HG03280 (cell line): ENCODE data around the gene GADD45B.
"Not testable (repeated sequence)": the region's sequence is repeated elsewhere in the genome, so short reads cannot be mapped to it uniquely, and the experiment has no call there.

Source experiments
- ATAC-seq: cut with Tn5 transposase; IDR thresholded peaks from one replicate; pipeline ENCODE4 v1.9.1; 2021; ENCODE audit warnings: mild to moderate bottlenecking, moderate library complexity; ENCODE audit not compliant: unreplicated experiment

GADD45B gene

DNA sequence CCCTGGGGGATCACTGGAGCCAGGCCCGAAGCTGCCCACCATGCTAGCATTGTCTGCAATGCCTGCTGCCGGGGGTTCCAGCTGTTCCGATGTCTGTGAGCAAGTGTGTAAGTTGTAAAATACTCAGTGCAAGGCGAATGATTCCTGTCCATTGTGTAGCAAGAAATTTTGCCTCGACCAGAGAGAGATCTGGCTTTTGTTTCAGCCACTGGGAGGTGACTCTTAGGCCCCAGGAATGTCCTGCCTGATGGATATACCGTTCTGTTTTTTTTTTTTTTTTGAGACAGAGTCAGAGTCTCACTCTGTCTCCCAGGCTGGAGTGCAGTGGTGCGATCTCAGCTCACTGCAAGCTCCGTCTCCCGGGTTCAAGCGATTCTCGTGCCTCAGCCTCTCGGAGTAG, 7.3 kb upstream of the GADD45B start:
- no peak for ATAC-seq

- no peak for ATAC-seq
Observed at GRCh38 chr19:2469102-2469914, 6.6 kb upstream of the GADD45B start.

- not testable (repeated sequence) for ATAC-seq
Observed at GRCh38 chr19:2469915-2470200, 6.1 kb upstream of the GADD45B start.

- peak; percentile 34 for ATAC-seq
Observed at GRCh38 chr19:2474232-2475017, 1.5 kb upstream of the GADD45B start.

GRCh38 chr19:2475018-2475701, 767 bp upstream of the GADD45B start:
- no peak for ATAC-seq

GRCh38 chr19:2476451-2477140, 669 bp downstream of the GADD45B start:
- ATAC-seq = no peak

DNA sequence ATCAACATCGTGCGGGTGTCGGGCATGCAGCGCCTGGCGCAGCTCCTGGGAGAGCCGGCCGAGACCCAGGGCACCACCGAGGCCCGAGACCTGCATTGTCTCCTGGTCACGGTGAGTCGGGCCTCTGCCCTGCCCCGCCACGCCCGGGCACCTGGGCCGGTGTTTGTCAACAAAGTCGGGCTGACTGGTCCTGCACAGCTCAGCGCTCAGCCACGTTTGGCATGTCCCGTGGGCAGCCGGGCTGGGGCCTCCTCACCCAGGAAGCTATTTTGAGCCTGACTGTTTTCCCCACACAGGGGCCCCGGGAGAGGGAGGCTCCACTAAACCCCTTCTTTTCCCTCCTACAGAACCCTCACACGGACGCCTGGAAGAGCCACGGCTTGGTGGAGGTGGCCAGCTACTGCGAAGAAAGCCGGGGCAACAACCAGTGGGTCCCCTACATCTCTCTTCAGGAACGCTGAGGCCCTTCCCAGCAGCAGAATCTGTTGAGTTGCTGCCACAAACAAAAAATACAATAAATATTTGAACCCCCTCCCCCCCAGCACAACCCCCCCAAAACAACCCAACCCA, 1.3 kb downstream of the GADD45B start:
- no peak for ATAC-seq

DNA sequence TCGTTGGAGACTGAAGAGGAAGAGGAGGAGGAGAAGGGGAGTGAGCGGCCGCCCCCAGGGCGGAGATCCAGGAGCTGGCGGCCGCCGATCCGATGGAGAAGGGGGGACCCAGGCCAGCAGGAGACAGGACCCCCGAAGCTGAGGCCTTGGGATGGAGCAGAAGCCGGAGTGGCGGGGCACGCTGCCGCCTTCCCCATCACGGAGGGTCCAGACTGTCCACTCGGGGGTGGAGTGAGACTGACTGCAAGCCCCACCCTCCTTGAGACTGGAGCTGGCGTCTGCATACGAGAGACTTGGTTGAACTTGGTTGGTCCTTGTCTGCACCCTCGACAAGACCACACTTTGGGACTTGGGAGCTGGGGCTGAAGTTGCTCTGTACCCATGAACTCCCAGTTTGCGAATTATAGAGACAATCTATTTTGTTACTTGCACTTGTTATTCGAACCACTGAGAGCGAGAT, 1.8 kb downstream of the GADD45B start:
- ATAC-seq = no peak

DNA sequence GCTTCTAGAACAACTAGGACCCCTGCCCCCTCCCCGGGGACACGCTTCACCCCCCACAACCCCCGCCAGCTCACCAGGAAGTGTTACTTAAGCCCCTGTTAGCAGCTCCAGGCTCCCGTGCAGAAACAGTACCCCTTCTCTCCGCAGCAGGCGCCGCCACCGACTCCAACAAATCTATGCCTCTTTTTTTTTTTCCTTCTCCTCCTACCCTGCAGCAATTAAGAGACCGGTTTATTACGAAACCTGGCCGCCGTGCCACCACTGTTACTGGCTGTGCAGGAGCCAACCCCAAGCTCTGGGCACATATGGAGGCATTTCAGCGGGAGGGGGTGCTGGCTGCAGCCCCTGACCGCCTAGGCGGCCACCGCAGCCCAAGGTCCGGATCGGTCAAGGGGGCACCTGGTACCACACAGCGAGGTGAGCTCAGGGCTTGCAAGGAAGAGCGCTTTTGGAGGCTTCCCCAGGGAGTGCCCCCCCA, 2.4 kb downstream of the GADD45B start:
- no peak for ATAC-seq

DNA sequence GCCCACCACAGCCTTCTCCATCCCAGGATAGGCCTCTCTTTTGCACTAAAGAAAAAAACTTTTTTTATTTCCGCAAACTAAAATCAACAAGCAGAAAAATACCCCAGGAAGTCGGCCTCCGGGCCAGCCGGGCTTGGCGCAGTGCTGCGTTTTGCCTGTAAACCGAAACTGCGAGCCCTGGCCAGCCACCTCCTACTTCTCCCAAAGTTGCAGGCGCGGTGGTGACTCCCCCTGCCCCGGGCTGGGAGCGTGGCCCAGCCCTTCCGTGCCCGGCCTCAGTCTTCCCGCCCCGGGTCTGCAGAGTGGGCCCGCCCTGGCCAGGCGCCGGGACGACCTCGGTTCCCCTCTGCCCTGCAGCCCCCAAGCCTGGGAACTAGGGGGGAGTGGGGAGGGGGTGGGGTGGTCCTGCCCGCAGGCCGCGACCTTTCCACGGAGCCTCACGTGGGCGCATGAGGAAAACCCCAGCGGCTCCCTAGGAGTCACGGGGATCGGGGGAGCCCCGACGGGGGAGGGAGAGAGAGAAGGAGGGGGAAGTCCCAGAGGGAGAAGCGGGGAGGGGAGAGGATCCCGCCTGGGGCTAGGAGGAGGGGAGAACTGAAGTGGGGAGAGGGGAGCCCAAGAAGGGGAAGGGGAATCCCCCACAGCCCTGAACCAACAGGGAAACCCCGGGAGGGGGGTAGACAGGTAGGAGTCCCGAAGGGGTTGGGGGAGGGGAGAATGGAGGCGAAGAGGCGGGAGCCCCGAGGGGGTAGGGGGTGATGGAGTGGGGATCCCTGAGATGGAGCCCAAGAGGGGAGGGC, 3.0 kb downstream of the GADD45B start:
- no peak for ATAC-seq

DNA sequence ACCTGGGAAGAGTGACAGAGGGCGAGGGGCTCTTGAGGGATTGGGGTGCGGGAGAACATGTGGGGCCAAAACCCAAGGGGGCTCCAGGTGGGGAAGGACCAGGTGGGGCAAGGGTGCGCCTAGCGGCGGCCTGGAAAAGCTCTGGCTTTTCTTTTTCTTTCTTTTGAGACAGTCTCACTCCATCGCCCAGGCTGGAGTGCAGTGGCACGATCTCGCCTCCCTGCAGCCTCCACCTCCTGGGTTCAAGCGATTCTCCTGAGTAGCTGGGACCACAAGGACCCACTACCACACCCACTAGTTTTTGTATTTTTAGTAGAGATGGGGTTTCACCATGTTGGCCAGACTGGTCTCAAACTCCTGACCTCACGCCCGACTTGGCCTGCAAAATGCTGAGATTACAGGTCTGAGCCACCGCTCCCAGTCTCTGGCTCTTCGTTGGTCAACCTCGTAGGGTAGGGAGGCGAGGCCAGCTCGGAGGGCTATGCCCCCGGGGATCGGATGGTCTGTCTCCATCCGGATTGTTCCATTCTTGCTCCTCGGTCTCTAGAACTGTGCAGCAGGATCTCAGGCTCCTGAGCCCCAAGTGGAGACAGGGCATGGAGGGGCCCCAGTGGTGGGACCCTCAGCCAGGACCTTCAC, 3.7 kb downstream of the GADD45B start:
- no peak for ATAC-seq

GRCh38 chr19:2481466-2481865, 5.5 kb downstream of the GADD45B start:
- ATAC-seq = no peak

- no peak for ATAC-seq
Observed at GRCh38 chr19:2482354-2483038, 6.6 kb downstream of the GADD45B start.

DNA sequence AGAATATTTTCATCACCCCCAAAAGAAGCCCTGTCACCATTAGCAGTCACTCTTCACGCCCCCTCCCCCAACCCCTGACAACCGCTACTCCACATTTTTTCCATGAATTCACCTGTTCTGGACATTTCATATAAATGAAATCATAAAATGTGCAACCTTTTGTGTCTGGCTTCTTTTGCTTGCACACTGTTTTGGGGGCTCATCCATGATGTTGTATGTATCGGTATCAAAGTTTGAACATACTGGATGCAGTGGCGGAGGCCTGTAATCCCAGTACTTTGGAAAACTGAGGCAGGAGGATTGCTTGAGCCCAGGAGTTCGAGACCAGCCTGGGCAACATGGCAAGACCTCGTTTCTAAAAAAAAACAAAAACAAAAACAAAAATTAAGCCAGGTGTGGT, 7.2 kb downstream of the GADD45B start:
- no peak for ATAC-seq

DNA sequence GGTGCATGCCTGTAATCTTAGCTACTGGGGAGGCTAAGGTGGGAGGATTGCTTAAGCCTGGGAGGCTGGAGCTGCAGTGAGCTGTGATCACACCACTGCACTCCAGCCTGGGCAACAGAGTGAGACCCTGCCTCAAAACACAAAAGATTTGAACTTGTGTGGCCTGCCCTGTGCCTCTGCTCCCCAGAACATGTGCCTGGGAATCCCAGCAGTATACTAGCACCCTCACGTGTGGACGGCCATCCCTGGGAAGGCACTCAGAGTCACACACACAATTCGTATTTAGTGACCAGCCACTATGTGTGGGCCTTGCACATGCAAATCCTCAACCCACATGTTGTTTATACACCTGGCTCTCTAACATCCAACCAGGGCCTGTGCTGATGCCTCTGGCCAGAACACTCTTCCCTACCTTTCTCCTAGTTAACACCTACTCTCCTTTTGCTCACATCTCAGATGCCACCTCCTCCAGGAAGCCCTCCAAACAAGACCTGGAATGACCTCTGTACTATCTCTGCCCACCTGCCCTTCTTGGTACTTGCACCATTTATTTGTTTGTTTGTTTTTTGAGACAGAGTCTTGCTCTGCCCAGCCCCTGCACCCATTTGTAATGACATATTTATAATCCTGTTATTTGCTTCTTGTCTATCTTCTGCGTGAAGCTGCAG, 7.7 kb downstream of the GADD45B start:
- no peak for ATAC-seq

DNA sequence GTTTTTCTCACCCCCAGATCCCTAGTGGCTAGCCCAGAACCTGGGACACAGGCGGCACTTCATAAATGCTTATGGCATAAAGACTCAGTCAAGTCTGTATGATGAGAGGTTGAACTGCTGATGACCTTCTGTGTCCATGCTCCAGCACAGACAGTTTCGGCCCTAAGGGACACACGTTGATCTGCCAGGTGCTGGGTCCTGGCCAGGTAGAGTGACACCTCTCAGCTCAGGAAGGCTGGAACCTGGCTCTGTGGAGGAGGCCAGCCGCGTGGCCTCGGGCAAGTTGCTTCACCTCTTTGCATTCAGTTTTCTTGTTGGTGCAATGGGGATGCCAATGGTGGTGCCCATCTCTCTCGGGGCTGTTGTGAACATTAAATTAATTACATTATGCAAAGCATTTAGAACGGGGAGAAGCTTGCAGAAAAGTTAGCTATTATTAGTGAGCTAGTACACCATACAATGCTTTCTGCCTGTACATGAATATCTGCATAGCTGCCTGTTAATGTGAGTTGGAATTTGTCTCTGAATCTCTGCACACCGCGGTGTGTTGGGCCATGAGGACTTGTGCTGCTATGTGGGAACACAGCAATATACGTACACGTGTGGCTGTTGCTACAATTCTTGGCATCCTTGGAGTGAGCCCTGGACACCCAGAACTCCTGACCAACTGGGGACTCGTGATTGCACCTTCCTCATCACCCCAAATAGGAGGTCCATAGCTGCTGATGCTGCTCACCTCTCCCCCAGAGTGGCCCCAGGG, 8.4 kb downstream of the GADD45B start:
- ATAC-seq = no peak

GRCh38 chr19:2485428-2485827, 9.5 kb downstream of the GADD45B start:
- no peak for ATAC-seq

GRCh38 chr19:2487090-2487489, 11.2 kb downstream of the GADD45B start:
- no peak for ATAC-seq
